AG09309 (cell line): ENCODE measurements around the gene TRO.

Experiments used
- DNase-seq: peaks from one replicate; pipeline ENCODE4 v3.0.0-alpha.2; 2010; ENCODE audit warnings: low read depth
- H3K4me3 ChIP-seq: 2 replicates; pipeline ENCODE4 v1.5.1; 2011; ENCODE audit warnings: mild to moderate bottlenecking, low read depth, low read length, moderate library complexity; ENCODE audit not compliant: control insufficient read depth
- TF ChIP-seq, protein P1 (sequence below): IDR thresholded peaks from 2 replicates; pipeline ENCODE4 v1.5.1; 2011; ENCODE audit warnings: mild to moderate bottlenecking, low read depth, low read length, inconsistent platforms; ENCODE audit not compliant: insufficient read depth, control insufficient read depth; ENCODE audit errors: missing control alignments

Gene TRO

GRCh38 chrX:54922547-54922946 lies 1.9 kb downstream of the TRO start:
- TF ChIP-seq, protein P1, sequence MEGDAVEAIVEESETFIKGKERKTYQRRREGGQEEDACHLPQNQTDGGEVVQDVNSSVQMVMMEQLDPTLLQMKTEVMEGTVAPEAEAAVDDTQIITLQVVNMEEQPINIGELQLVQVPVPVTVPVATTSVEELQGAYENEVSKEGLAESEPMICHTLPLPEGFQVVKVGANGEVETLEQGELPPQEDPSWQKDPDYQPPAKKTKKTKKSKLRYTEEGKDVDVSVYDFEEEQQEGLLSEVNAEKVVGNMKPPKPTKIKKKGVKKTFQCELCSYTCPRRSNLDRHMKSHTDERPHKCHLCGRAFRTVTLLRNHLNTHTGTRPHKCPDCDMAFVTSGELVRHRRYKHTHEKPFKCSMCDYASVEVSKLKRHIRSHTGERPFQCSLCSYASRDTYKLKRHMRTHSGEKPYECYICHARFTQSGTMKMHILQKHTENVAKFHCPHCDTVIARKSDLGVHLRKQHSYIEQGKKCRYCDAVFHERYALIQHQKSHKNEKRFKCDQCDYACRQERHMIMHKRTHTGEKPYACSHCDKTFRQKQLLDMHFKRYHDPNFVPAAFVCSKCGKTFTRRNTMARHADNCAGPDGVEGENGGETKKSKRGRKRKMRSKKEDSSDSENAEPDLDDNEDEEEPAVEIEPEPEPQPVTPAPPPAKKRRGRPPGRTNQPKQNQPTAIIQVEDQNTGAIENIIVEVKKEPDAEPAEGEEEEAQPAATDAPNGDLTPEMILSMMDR = no peak
- DNase-seq = no peak
- no peak overlapping the region for H3K4me3 ChIP-seq

DNA sequence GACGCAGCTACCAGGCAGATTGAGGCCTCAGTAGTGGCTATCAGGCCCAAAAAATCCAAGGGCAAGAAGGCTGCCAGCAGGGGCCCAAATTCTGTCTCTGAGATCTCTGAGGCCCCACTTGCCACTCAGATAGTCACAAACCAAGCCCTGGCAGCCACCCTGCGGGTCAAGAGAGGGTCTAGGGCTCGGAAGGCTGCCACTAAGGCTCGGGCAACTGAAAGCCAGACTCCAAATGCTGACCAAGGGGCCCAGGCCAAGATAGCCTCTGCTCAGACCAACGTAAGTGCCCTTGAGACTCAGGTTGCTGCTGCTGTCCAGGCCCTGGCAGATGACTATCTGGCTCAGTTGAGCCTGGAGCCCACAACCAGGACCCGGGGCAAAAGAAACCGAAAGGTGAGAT lies 2.8 kb downstream of the TRO start:
- TF ChIP-seq, protein P1 = no peak
- no peak overlapping the region for H3K4me3 ChIP-seq
- DNase-seq = no peak

GRCh38 chrX:54926978-54927377 lies 6.4 kb downstream of the TRO start:
- DNase-seq = no peak
- TF ChIP-seq, protein P1 = no peak

DNA sequence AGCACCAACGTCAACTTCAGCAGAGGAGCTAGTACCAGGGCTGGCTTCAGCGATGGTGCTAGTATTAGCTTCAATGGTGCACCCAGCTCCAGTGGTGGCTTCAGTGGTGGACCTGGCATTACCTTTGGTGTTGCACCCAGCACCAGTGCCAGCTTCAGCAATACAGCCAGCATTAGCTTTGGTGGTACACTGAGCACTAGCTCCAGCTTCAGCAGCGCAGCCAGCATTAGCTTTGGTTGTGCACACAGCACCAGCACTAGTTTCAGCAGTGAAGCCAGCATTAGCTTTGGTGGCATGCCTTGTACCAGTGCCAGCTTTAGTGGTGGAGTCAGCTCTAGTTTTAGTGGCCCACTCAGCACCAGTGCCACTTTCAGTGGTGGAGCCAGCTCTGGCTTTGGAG lies 8.3 kb downstream of the TRO start:
- H3K4me3 ChIP-seq = no peak overlapping the region
- no peak for DNase-seq
- TF ChIP-seq, protein P1 = no peak

More at GRCh38 chrX:54926978-54927377, 6.4 kb downstream of the TRO start:
- no peak overlapping the region for H3K4me3 ChIP-seq

- DNase-seq = no peak
- H3K4me3 ChIP-seq = no peak overlapping the region
- TF ChIP-seq, protein P1 = no peak
Measured at GRCh38 chrX:54930291-54931049, 9.8 kb downstream of the TRO start.

- no peak for DNase-seq
- TF ChIP-seq, protein P1 = no peak
- no peak overlapping the region for H3K4me3 ChIP-seq
Measured at GRCh38 chrX:54931107-54931506, 10.5 kb downstream of the TRO start.
